ENCODE data around the gene SMARCAL1.

The SMARCAL1 gene

DNA sequence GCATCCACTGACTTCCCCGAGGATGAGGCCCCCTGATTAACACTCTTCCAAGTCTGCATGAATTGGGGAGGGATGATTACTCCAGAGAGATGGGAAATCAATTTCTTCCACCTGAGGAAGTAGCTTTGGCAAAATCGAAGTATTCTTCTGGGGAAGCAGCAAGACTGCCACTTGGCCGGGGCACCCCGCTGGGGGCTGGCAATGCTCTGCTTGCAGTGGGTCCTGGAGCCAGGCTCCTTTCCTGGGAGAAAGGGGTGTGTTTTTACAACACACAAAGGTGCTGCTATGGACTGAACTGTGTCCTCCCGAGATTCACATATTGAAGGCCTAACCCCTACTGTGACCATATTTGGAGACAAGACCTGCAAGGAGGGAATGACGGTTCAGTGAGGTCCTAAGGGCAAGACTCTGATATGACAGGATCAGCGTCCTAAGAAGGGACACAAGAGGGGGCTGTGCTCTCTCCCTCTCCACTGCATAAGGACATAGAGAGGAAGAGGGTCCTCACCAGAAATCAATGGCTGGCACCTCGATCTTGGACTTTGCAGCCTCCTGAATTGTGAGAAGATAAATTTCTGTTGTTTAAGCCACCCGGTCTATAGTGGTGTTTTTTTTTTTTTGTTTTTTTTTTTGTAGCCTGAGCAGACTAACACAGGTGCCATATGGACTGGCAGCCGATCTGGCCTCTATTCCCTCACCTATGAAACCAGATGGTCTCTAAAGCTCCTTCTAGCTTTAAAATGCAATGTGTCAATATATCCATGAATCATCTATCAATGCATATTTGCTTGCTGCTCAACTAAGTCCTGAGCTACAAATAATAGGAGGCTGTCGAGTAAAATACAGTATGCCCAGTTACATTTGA is 3.6 kb upstream of the SMARCAL1 start:
- H3K27ac Mint-ChIP-seq: no peak overlapping the region
- no peaks in the 10 kb centered on the region for H3K36me3 Mint-ChIP-seq
- H3K4me1 Mint-ChIP-seq: peaks cover 6 to 10% of the 10 kb centered on the region in 2 donors
- H3K27me3 Mint-ChIP-seq: peaks cover 21 to 25% of the 10 kb centered on the region in 2 donors
- ATAC-seq (replicated peaks): no peak
- H3K4me3 Mint-ChIP-seq: no peak overlapping the region
- DNase-seq: no peak
- H3K9me3 Mint-ChIP-seq: no peaks in the 10 kb centered on the region

DNA sequence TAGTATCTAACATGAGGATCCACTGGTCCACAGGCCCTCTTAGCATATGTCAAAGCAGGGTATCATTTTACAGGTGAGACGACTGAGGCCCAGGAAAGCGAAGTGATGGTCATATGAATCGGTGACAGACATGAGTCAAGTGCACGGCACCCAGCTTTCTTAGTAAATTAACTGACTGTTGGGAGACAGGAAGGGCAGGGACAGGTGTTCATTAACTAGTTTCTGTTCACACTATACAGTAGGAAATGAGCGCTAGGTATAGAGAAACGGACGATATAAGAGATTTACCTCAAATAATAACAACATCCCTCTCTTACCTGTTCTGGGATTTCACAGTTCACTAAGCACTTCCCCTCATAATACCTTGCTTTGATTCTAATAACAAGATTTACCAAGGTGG is 1.7 kb upstream of the SMARCAL1 start:
- Mint-ChIP-seq H3K27me3 (peaks cover 17 to 24% of the 10 kb centered on the region in 2 donors), H3K27ac (no peak overlapping the region), H3K4me1 (peaks cover 6 to 11% of the 10 kb centered on the region in 2 donors), H3K36me3 (peaks cover 0 to 8% of the 10 kb centered on the region in 2 donors), H3K9me3 (no peaks in the 10 kb centered on the region), H3K4me3 (no peak overlapping the region)
- no peak for ATAC-seq (replicated peaks)
- no peak for DNase-seq

DNA sequence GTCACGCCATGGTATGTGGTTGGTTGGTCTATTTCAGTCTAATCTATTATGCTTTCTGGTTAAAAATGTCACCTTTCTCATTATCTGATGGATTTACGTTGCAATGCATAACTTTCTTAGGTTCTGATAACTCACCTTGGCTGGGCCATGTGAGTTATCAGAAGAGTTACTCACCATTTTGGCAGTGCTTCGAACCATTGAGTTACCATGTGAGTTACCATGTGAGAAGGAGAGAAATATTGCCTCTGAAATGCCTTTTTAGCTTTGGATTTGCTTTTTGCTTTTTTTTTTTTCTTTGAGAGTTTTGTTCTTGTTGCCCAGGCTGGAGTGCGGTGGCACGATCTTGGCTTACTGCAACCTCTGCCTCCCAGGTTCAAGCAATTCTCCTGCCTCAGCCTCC is 1.6 kb downstream of the SMARCAL1 start:
- H3K9me3 Mint-ChIP-seq: no peaks in the 10 kb centered on the region
- ATAC-seq (replicated peaks) (no peak), DNase-seq (no peak)
- peaks cover 0 to 3% of the 10 kb centered on the region in 2 donors for H3K27me3 Mint-ChIP-seq
- H3K27ac Mint-ChIP-seq: no peak overlapping the region
- peaks cover 0 to 17% of the 10 kb centered on the region in 2 donors for H3K36me3 Mint-ChIP-seq
- peak overlapping the region; percentile 28 to 30 for H3K4me3 Mint-ChIP-seq
- peaks cover 16 to 30% of the 10 kb centered on the region in 2 donors for H3K4me1 Mint-ChIP-seq

DNA sequence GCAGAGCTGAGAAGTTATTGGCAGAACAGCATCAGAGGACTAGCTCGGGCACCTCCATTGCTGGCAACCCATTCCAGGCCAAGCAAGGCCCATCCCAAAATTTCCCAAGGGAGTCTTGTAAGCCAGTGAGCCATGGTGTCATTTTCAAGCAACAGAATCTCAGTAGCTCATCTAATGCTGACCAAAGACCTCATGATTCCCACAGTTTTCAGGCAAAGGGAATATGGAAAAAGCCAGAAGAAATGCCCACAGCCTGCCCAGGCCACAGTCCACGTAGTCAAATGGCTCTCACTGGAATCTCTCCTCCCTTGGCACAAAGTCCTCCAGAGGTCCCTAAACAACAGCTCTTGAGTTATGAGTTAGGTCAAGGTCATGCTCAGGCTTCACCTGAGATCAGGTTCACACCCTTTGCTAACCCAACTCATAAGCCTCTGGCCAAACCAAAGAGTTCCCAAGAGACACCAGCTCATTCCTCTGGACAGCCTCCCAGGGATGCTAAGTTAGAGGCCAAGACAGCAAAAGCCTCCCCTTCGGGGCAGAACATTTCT is 2.6 kb downstream of the SMARCAL1 start:
- Mint-ChIP-seq H3K27me3 (peaks cover 0 to 3% of the 10 kb centered on the region in 2 donors), H3K36me3 (peaks cover 6 to 24% of the 10 kb centered on the region in 2 donors), H3K4me3 (no peak overlapping the region), H3K9me3 (no peaks in the 10 kb centered on the region), H3K4me1 (peaks cover 16 to 30% of the 10 kb centered on the region in 2 donors), H3K27ac (no peak overlapping the region)
- ATAC-seq (replicated peaks) (no peak), DNase-seq (no peak)

DNA sequence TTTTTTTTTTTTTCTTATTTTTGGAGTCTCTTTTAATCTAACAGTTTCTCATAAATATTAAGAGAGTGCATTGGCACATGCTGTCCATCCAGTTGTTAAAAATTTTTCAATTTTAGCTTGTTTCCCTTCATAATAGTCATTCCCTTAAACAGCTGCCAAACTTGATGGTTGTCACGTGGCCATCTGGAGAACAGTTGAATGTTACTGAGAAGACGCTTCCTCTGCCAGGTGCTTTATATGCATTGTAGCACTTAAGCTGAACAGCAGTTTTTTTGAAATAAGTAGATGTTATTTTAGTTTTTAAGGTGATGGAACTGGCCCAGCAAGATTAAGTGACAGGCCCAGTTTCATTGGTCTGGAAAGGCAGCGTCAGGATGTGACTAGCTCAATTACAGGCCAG is 3.3 kb downstream of the SMARCAL1 start:
- H3K4me1 Mint-ChIP-seq: peaks cover 16 to 30% of the 10 kb centered on the region in 2 donors
- peaks cover 0 to under 1% of the 10 kb centered on the region in 2 donors for H3K27me3 Mint-ChIP-seq
- H3K36me3 Mint-ChIP-seq: peaks cover 12 to 31% of the 10 kb centered on the region in 2 donors
- H3K27ac Mint-ChIP-seq: no peak overlapping the region
- DNase-seq (no peak), ATAC-seq (replicated peaks) (no peak)
- no peaks in the 10 kb centered on the region for H3K9me3 Mint-ChIP-seq
- H3K4me3 Mint-ChIP-seq: no peak overlapping the region

DNA sequence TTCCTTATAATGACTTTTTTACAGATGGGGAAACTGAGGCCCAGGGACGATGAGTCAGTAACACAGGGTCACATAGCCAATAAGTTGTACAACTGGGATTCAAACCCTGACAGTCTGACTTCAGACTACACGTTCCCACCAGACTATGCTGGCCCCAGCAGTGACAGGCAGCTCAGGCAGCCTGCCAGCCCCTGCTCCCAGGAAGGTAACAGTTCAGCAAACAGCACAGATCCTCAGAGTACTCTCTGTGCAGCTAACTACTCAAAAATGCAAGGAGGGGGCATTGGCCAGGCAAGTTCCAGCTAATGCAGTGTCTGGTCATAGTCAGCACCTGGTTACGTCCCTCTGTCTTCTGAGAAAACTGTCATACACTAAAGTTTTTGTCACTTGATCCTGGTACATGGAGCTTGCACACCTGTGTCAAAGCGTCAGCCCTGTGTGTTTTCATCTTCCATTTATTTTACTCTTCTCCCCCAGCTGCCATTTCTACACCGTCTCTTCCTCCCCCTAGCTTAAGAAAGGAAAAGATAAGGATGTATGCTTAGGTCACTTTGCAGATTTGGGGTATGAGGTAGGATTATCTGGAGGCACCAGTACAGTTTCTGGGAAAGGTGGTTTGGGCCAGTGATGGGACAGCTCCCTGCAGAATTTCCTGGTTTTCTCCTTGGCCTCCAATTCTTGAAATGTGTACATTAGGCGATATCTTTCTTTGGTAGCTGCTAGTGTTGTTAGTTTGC is 4.5 kb downstream of the SMARCAL1 start:
- Mint-ChIP-seq H3K4me1 (peaks cover 16 to 30% of the 10 kb centered on the region in 2 donors), H3K9me3 (no peaks in the 10 kb centered on the region), H3K36me3 (peaks cover 15 to 39% of the 10 kb centered on the region in 2 donors), H3K27ac (no peak overlapping the region), H3K27me3 (no peaks in the 10 kb centered on the region), H3K4me3 (no peak overlapping the region)
- ATAC-seq (replicated peaks) (no peak), DNase-seq (no peak)

DNA sequence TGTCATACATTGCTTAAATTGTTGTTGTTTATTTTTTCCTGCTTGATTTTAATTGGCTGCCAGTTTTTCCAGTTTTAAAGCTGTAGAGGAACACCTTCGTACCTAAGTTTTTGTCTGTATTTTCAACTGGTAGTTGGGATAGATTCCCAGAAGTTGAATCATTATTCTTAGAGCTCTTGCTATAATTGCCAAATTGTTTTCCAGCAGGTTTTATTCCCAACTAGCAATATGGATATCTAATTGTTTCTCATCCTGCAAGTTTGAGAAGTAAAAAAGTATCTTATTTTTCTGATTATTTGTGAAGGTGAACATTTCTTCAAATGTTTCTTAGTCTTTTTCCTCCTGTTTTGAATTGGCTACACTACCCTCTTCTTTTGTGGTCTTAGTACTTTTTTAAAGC is 6.7 kb downstream of the SMARCAL1 start:
- Mint-ChIP-seq H3K4me3 (no peak overlapping the region), H3K27ac (no peak overlapping the region), H3K9me3 (no peaks in the 10 kb centered on the region), H3K36me3 (peaks cover 31 to 57% of the 10 kb centered on the region in 2 donors), H3K27me3 (no peaks in the 10 kb centered on the region), H3K4me1 (peaks cover 9 to 19% of the 10 kb centered on the region in 2 donors)
- no peak for ATAC-seq (replicated peaks)
- no peak for DNase-seq

DNA sequence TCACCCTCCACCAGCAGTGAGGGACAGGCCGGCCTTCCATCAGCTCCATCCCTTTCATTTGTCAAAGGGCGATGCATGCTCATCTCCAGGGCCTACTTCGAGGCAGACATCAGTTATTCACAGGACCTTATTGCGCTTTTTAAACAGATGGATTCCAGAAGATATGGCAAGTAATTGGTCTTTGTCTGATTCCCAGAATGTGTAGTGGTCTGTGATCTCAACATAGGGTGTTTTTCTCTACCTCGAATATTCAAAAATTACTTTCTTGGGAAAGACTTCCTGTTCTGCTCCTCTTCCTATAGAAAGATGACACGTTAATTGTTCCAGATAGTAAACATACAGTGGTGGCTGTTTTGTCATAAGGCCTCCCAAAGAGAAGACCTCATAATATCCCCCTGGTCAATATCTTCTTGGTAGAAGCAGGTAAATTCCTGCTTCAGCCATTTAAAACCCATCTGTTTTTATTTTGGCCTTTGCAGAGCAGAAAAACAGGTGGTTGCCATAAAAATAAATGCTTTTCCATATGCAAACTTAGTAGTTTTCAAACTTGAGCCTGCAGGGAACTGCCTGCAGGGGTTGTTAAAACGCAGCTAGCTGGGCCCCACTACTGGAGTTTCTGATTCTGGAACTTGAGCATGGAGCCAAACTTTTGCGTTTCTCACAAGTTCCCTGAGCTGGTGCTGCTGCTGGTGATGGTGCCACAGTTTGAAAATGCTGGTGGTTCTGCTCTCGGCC is 8.2 kb downstream of the SMARCAL1 start:
- Mint-ChIP-seq H3K9me3 (peaks cover 3 to 4% of the 10 kb centered on the region in 2 donors), H3K27ac (no peak overlapping the region), H3K4me1 (peaks cover 9 to 19% of the 10 kb centered on the region in 2 donors), H3K36me3 (peaks cover 46 to 65% of the 10 kb centered on the region in 2 donors), H3K4me3 (no peak overlapping the region), H3K27me3 (no peaks in the 10 kb centered on the region)
- DNase-seq: no peak
- ATAC-seq (replicated peaks): no peak

DNA sequence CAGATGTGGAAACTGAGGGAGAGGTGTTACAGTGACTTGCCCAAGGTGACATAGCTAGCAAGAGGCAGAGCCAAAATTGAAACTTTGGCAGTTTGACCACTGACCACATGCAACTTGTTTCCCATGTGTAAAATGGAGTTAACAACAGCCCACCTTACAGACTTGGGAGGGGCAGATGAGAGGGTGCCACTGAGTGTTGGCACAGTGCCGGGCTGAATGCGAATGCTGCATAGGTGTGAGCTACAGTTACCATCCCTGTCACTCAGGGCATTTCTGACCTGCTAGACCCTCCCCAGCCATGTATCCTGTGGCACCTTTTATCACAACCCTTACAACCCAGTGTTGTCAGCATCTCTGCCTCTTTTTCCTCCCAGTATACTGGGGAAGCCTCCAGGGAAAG is 10.8 kb downstream of the SMARCAL1 start:
- Mint-ChIP-seq H3K27me3 (no peaks in the 10 kb centered on the region), H3K4me3 (no peak overlapping the region), H3K36me3 (peaks cover 56 to 71% of the 10 kb centered on the region in 2 donors), H3K4me1 (peaks cover 0 to 4% of the 10 kb centered on the region in 2 donors), H3K27ac (no peak overlapping the region), H3K9me3 (peaks cover 3 to 5% of the 10 kb centered on the region in 2 donors)
- DNase-seq: no peak
- ATAC-seq (replicated peaks): no peak

DNA sequence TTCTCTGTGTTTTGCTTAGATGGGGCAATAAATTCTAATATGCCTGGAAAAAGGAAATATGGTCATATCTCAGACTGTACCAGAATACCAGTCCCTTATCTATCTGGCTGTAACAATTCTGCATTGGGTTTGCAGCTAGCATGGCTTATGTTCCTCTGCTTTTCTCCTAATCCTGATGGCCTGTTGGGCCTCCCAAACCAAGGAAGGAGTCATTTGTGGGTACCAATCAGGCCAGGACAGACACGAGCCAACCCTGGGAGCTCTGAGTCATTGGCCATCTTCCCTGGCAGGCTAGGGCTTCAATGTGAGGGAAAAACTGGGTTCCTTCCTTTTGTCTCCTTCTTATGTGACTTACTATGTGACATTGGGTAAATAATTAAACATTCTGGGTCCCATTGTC is 12.0 kb downstream of the SMARCAL1 start:
- no peaks in the 10 kb centered on the region for H3K4me1 Mint-ChIP-seq
- no peak overlapping the region for H3K4me3 Mint-ChIP-seq
- H3K36me3 Mint-ChIP-seq: peaks cover 62 to 79% of the 10 kb centered on the region in 2 donors
- ATAC-seq (replicated peaks) (no peak), DNase-seq (no peak)
- H3K27ac Mint-ChIP-seq: no peak overlapping the region
- H3K27me3 Mint-ChIP-seq: no peaks in the 10 kb centered on the region
- H3K9me3 Mint-ChIP-seq: peaks cover 3 to 5% of the 10 kb centered on the region in 2 donors

DNA sequence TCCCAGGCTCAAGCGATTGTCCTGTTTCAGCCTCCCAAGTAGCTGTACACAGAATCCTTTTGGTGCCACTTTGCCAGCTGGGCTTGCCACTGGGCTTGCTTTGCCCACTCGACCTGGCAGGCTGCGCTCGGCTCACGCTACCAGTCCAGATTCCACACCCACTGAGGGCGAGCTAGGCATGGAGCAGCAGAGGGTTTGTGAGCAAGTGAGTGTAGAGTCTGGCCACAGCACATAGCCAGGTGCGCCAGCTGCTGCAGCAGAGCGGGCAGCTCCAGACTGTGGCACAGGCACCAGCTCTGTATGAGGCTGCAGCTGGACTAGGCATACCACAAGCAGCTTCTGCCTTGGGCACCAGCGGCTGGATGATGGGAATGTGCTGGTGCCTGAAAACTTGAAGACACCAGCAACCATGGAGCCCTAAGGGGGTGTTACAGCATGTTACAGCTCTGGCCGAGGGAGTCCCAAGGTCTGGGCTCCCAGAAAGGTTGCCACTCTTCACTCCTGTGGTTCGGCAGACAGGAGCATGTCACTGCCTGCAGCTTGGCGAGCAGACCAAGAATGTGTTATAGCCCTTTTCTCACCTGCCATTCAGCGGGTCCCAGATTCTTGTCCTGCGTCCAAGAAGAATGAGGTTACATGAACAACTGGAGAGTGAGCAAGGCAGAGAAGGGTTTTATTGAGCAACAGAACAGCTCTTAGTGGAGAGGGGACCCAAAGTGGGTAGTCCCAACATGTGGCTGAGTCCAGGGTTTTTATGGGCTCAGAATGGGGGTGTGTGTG is 12.9 kb downstream of the SMARCAL1 start:
- Mint-ChIP-seq H3K9me3 (peaks cover 3 to 5% of the 10 kb centered on the region in 2 donors), H3K36me3 (peaks cover 64 to 78% of the 10 kb centered on the region in 2 donors), H3K27ac (no peak overlapping the region), H3K27me3 (no peaks in the 10 kb centered on the region), H3K4me3 (no peak overlapping the region), H3K4me1 (no peaks in the 10 kb centered on the region)
- no peak for DNase-seq
- no peak for ATAC-seq (replicated peaks)

DNA sequence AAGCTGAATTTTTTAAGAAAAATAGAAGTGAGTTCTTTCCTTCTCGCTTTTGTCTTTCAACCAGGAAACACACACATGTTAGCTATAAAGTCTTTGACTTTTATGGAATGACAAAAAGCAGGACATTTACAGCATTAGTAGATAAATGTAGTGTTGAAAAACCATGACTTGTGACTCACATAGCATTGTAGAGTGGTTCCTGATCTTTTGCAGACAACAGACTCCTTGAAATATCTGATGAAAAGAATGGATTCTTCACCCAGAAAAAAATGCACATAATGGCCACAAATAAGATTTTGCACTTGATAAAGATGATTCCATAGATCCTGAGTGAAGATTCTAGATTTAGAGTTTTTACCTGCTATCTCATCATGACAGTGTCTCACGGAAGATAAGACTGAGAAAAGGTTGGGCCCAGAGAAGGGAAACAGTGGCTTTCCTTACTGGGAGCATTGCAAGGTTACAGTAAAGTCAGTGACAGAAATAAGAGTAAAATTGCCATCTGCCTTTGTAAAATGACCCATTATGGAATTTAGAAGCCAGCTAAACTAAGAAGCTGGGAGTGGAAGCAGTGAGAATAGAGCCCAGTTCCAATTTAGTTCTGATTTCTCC is 14.0 kb downstream of the SMARCAL1 start:
- H3K27ac Mint-ChIP-seq: no peak overlapping the region
- peaks cover 71 to 80% of the 10 kb centered on the region in 2 donors for H3K36me3 Mint-ChIP-seq
- no peak for DNase-seq

DNA sequence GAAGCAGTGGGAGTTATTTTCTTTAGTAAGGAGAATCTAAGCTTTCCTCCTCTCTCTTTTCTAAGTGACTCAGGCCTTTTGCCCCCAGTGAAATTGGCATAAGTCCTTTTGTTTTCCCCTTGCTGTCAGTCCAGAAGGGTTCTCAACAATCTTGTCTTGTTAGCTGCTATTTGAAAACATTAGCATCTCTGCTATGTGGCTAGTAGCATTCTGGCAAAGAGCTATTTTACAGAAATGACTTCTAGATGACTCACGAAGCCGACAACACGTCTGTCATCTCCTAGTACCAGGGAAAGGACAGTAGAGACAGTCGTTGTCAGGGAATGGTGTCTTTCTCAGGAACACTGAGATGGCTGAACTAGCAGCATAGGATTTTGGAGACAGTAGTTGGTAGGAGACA is 14.7 kb downstream of the SMARCAL1 start:
- DNase-seq (no peak), ATAC-seq (replicated peaks) (no peak)
- Mint-ChIP-seq H3K36me3 (peaks cover 74 to 81% of the 10 kb centered on the region in 2 donors), H3K27ac (no peak overlapping the region), H3K27me3 (no peaks in the 10 kb centered on the region), H3K4me1 (no peaks in the 10 kb centered on the region), H3K9me3 (peaks cover 3 to 5% of the 10 kb centered on the region in 2 donors), H3K4me3 (no peak overlapping the region)

More for the DNA sequence above, 14.0 kb downstream of the SMARCAL1 start:
- no peaks in the 10 kb centered on the region for H3K4me1 Mint-ChIP-seq
- ATAC-seq (replicated peaks): no peak
- no peak overlapping the region for H3K4me3 Mint-ChIP-seq
- peaks cover 3 to 5% of the 10 kb centered on the region in 2 donors for H3K9me3 Mint-ChIP-seq
- H3K27me3 Mint-ChIP-seq: no peaks in the 10 kb centered on the region

Measured in stimulated activated naive B cell treated with anti-CD40 and anti-IgM and Interleukin-4, amounts not matched to agents 10 μg/mL and 1 μg/mL and 100 μg/mL, for 72 hours (primary cell).